Mucosa of rectum (tissue), 2 donors: ENCODE results near the gene PTEN.

Source experiments
- H3K27ac ChIP-seq, 2 donors: one replicate each; pipeline ENCODE4 v1.7.0; 2013; ENCODE audit warnings: inconsistent platforms in 2 of 2, low read depth in 2 of 2, low read length in 2 of 2
- H3K27me3 ChIP-seq, 2 donors: one replicate each; pipeline ENCODE4 v1.7.0; 2013; ENCODE audit warnings: low read length in 2 of 2; ENCODE audit not compliant: control insufficient read depth in 2 of 2, insufficient read depth in 2 of 2
- H3K36me3 ChIP-seq, 2 donors: one replicate each; pipeline ENCODE4 v1.7.0; 2013; ENCODE audit warnings: low read length in 2 of 2; ENCODE audit not compliant: control insufficient read depth in 2 of 2, insufficient read depth in 2 of 2
- H3K4me1 ChIP-seq, 2 donors: one replicate each; pipeline ENCODE4 v1.7.0; 2013; ENCODE audit warnings: low read length in 2 of 2, mild to moderate bottlenecking in 1 of 2; ENCODE audit not compliant: control insufficient read depth in 2 of 2, insufficient read depth in 2 of 2
- H3K4me3 ChIP-seq, 2 donors: one replicate each; pipeline ENCODE4 v1.7.0; 2013; ENCODE audit warnings: low read length in 2 of 2
- H3K9ac ChIP-seq, 2 donors: one replicate each; pipeline ENCODE4 v1.7.0; 2013; ENCODE audit warnings: low read length in 2 of 2, low read depth in 1 of 2, mild to moderate bottlenecking in 1 of 2
- H3K9me3 ChIP-seq, 2 donors: one replicate each; pipeline ENCODE4 v1.7.0; 2013; ENCODE audit warnings: low read length in 2 of 2; ENCODE audit not compliant: control insufficient read depth in 2 of 2
- donor health status: healthy.
- donor health status: Normal muscosa, but diverticular disease.

Gene PTEN

DNA sequence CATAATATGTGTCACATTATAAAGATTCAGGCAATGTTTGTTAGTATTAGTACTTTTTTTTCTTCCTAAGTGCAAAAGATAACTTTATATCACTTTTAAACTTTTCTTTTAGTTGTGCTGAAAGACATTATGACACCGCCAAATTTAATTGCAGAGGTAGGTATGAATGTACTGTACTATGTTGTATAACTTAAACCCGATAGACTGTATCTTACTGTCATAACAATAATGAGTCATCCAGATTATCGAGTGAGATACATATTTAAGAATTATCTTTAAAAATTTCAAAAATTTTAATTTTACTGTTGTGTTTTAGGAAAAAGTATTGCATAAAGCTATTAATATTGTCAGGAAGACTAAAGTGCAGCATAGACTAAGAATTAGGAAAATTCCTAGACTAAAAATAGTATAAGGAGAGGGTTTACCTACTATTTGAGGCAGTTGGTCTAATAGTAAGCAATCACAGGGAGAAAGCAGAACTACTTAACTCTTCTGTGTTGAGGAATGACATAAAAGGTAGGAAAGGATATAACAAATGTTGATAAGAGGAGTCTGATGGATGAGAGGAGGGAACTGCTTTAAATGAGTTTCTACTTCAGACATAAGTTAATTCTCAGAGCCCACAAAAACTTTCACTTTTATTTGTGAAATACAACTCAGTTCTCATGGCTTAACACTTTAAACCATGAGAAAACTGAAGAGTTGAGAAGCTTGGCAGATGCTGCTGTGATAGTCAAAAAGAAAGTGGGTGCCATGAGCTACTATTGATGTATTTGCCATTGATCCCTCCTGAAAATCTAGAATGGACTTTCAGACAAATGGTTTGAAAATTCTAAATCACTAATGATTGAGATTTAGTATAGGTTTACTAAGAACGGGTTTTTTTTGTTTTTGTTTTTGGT lies 67.8 kb downstream of the PTEN start:
- Histone ChIP-seq H3K4me1 (peaks cover 2 to 3% of the 10 kb centered on the region in 2 donors), H3K9ac (no peak overlapping the region), H3K27ac (no peak overlapping the region), H3K4me3 (no peak overlapping the region), H3K36me3 (peaks cover 18 to 20% of the 10 kb centered on the region in 2 donors), H3K27me3 (no peaks in the 10 kb centered on the region), H3K9me3 (no peaks in the 10 kb centered on the region)

DNA sequence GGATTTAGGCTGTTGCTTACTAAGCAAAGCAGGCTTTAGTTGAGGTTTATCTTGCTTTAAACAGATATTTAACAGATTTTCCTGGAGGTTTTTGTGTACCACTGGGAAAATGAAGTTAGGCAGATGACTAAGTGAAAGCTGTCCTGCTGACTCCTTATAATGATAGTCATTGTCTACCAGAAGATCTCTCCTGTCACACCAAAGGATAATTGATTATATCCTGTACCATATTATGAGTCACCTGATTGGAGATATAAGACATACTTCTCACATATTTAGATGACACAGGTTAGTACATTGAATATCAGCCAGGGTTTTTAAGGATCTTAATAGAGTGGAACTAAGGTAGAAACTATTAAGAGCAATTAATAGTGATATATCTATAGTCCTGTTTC lies 68.4 kb downstream of the PTEN start:
- Histone ChIP-seq H3K27ac (no peak overlapping the region), H3K4me1 (peaks cover 2 to 3% of the 10 kb centered on the region in 2 donors), H3K4me3 (no peak overlapping the region), H3K9me3 (no peaks in the 10 kb centered on the region), H3K9ac (no peak overlapping the region), H3K36me3 (peaks cover 20 to 24% of the 10 kb centered on the region in 2 donors), H3K27me3 (no peaks in the 10 kb centered on the region)

DNA sequence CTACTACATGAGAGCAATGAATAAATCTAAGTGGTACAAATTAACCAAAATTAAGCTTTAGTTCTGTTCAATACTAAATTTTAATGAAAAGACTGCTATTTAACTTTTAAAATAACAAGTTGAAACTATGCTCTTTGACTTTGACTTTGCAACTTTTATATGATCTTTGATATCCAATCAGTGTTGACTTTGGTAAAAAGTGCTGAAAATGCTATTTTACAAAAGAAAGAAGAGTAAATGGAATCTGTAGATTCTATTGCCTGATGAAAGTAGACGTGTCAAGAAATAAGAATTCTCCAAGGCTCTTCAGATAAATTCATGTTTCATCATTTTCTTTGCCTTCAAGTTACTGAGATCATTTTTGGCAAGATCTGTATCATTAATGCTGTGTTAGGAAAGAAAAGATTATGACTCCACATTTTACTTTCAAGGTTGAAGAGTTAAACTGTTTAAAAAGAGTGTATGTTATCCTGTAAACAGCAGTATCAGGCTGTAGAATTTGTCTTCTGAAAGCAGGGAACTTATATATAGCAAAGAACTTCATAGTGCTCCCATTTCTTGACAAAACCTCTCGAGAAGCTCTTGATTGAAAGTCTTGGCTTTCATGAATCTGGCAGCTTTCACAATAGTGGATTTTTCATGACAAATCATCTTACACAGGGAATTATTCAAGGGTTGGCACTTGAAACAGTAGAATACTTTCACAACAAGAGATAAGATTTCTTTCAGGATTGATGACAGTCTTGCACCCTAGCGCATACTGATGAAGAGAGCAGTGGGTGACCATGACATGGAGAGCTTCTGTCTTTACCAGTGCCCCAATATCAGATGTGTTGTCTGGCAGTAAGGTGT lies 72.1 kb downstream of the PTEN start:
- H3K4me3 ChIP-seq, result no peak overlapping the region
- H3K4me1 ChIP-seq, result no peaks in the 10 kb centered on the region
- peaks cover 20 to 26% of the 10 kb centered on the region in 2 donors for H3K36me3 ChIP-seq
- no peaks in the 10 kb centered on the region for H3K9me3 ChIP-seq
- no peaks in the 10 kb centered on the region for H3K27me3 ChIP-seq
- H3K9ac ChIP-seq, result no peak overlapping the region
- H3K27ac ChIP-seq, result no peak overlapping the region

GRCh38 chr10:87940210-87940609 lies 76.8 kb downstream of the PTEN start:
- H3K4me1 ChIP-seq, result no peaks in the 10 kb centered on the region
- H3K27me3 ChIP-seq, result no peaks in the 10 kb centered on the region
- H3K27ac ChIP-seq, result no peak overlapping the region
- H3K9me3 ChIP-seq, result no peaks in the 10 kb centered on the region
- H3K9ac ChIP-seq, result no peak overlapping the region
- H3K4me3 ChIP-seq, result no peak overlapping the region
- H3K36me3 ChIP-seq, result peaks cover 19 to 23% of the 10 kb centered on the region in 2 donors

GRCh38 chr10:87942884-87943527 lies 79.6 kb downstream of the PTEN start:
- Histone ChIP-seq H3K9me3 (no peaks in the 10 kb centered on the region), H3K9ac (no peak overlapping the region), H3K27ac (no peak overlapping the region), H3K36me3 (peaks cover 17 to 19% of the 10 kb centered on the region in 2 donors), H3K4me3 (no peak overlapping the region), H3K27me3 (no peaks in the 10 kb centered on the region), H3K4me1 (no peaks in the 10 kb centered on the region)

DNA sequence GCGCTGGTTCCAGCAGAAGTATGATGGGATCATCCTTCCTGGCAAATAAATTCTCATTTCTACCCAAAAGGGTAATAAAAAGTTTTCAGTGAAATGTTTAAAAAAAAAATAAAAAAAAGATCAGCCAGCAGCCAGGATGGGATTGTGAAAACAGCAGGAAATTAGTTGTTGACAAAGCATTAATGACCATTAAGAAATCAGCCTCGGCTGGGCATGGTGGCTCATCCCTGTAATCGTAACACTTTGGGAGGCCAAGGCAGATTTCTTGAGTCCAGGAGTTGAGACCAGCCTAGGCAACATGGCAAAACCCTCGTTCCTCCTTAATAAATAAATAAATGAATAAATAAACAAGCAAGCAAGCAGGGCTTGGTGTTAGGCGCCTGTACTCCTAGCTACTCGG lies 82.6 kb downstream of the PTEN start:
- no peaks in the 10 kb centered on the region for H3K27me3 ChIP-seq
- H3K9me3 ChIP-seq, result no peaks in the 10 kb centered on the region
- H3K36me3 ChIP-seq, result peaks cover 12 to 19% of the 10 kb centered on the region in 2 donors
- no peak overlapping the region for H3K27ac ChIP-seq
- H3K9ac ChIP-seq, result no peak overlapping the region
- H3K4me1 ChIP-seq, result no peaks in the 10 kb centered on the region
- H3K4me3 ChIP-seq, result no peak overlapping the region

GRCh38 chr10:87952612-87953011 lies 89.2 kb downstream of the PTEN start:
- Histone ChIP-seq H3K27me3 (no peaks in the 10 kb centered on the region), H3K4me3 (no peak overlapping the region), H3K9ac (no peak overlapping the region), H3K36me3 (peaks cover 16 to 29% of the 10 kb centered on the region in 2 donors), H3K9me3 (no peaks in the 10 kb centered on the region), H3K4me1 (no peaks in the 10 kb centered on the region), H3K27ac (no peak overlapping the region)

DNA sequence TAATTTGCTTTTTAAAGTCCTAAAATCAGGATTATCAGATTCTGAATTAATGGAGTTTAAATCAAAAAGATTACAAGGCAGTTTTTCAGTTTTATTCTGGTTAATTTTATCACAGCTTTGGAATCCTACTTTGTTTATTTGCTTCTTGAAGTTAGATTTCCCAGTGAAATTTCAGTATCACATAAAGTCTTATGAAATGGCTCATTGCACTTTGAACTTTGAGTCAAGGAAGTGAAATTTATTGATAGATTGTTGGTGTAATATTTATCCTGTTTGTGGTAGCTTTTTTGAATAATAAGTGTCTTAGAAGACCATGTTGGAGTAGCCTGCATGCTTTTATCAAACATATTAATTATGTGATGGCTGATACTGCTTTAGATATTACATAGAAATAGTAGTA lies 92.6 kb downstream of the PTEN start:
- Histone ChIP-seq H3K27ac (no peak overlapping the region), H3K9ac (no peak overlapping the region), H3K36me3 (peaks cover 24 to 31% of the 10 kb centered on the region in 2 donors), H3K4me3 (no peak overlapping the region), H3K4me1 (no peaks in the 10 kb centered on the region), H3K9me3 (no peaks in the 10 kb centered on the region), H3K27me3 (no peaks in the 10 kb centered on the region)

- Histone ChIP-seq H3K9ac (no peak overlapping the region), H3K9me3 (no peaks in the 10 kb centered on the region), H3K36me3 (peaks cover 26 to 31% of the 10 kb centered on the region in 2 donors), H3K27me3 (no peaks in the 10 kb centered on the region), H3K4me1 (peaks cover 0 to 2% of the 10 kb centered on the region in 2 donors), H3K27ac (no peak overlapping the region), H3K4me3 (no peak overlapping the region)
These were observed 94.3 kb downstream of the PTEN start for GRCh38 chr10:87957702-87958101.
